Mesenchymal stem cell (in vitro differentiated cells and primary cell): ENCODE results near the gene NAA80.
"Not testable (repeated sequence)": the region's sequence is repeated elsewhere in the genome, so short reads cannot be mapped to it uniquely, and the experiment has no call there.

Experiments
- DNase-seq: peaks from one replicate; pipeline ENCODE4 v3.0.0-alpha.2; 2013
- H2AFZ ChIP-seq: one replicate; pipeline ENCODE4 v1.6.1; 2013; ENCODE audit warnings: low read depth, mild to moderate bottlenecking, control low read depth, inconsistent platforms, low read length, moderate library complexity
- H2AK5ac ChIP-seq: 2 replicates; pipeline ENCODE4 v1.6.1; 2013; ENCODE audit warnings: low read length, moderate library complexity, mild to moderate bottlenecking, inconsistent platforms; ENCODE audit not compliant: severe bottlenecking
- H2BK120ac ChIP-seq: one replicate; pipeline ENCODE4 v1.6.1; 2013; ENCODE audit warnings: low read depth, mild to moderate bottlenecking, inconsistent platforms, low read length, moderate library complexity
- H2BK12ac ChIP-seq, 2 experiments: one replicate each; pipeline ENCODE4 v1.6.1; 2013; ENCODE audit warnings: inconsistent platforms in 2 of 2, low read length in 2 of 2, mild to moderate bottlenecking in 2 of 2, moderate library complexity in 2 of 2, control low read depth in 1 of 2
- H2BK15ac ChIP-seq: one replicate; pipeline ENCODE4 v1.6.1; 2013; ENCODE audit warnings: mild to moderate bottlenecking, low read depth, inconsistent platforms; ENCODE audit not compliant: poor library complexity, severe bottlenecking
- H2BK5ac ChIP-seq: 2 replicates; pipeline ENCODE4 v1.6.1; 2013; ENCODE audit warnings: low read depth, mild to moderate bottlenecking, low read length, control low read depth, inconsistent platforms; ENCODE audit not compliant: poor library complexity, severe bottlenecking
- H3K14ac ChIP-seq, 2 experiments: one replicate each; pipeline ENCODE4 v1.6.1; 2013; ENCODE audit warnings: inconsistent platforms in 2 of 2, low read length in 2 of 2, control low read depth in 1 of 2, mild to moderate bottlenecking in 1 of 2, moderate library complexity in 1 of 2
- H3K18ac ChIP-seq, 2 experiments: one replicate each; pipeline ENCODE4 v1.6.1; 2013; ENCODE audit warnings: inconsistent platforms in 2 of 2, low read length in 2 of 2, control low read depth in 1 of 2, low read depth in 1 of 2, mild to moderate bottlenecking in 1 of 2
- H3K23ac ChIP-seq, 2 experiments: one replicate each; pipeline ENCODE4 v1.6.1; 2013; ENCODE audit warnings: inconsistent platforms in 2 of 2, low read length in 2 of 2, mild to moderate bottlenecking in 2 of 2, moderate library complexity in 2 of 2, control low read depth in 1 of 2
- H3K27ac ChIP-seq: 2 replicates; pipeline ENCODE4 v1.5.1; 2013; ENCODE audit warnings: mild to moderate bottlenecking, moderate library complexity, low read length, control low read depth, inconsistent platforms; ENCODE audit not compliant: poor library complexity, severe bottlenecking
- H3K27me3 ChIP-seq, 2 experiments: 2 replicates each; pipeline versions ENCODE4 v1.6.1 to v1.7.0; 2013; ENCODE audit warnings: low read length in 2 of 2, mild to moderate bottlenecking in 2 of 2, moderate library complexity in 2 of 2, control low read depth in 1 of 2, inconsistent platforms in 1 of 2; ENCODE audit not compliant: control insufficient read depth in 1 of 2, insufficient read depth in 1 of 2
- H3K36me3 ChIP-seq, 2 experiments: 2 replicates each; pipeline versions ENCODE4 v1.6.1 to v1.7.0; 2013; ENCODE audit warnings: low read length in 2 of 2, control low read depth in 1 of 2, inconsistent platforms in 1 of 2, low read depth in 1 of 2, mild to moderate bottlenecking in 1 of 2; ENCODE audit not compliant: insufficient read depth in 2 of 2, control insufficient read depth in 1 of 2
- H3K4ac ChIP-seq, 2 experiments: one replicate each; pipeline ENCODE4 v1.6.1; 2013; ENCODE audit warnings: inconsistent platforms in 2 of 2, low read length in 2 of 2, mild to moderate bottlenecking in 2 of 2, moderate library complexity in 2 of 2, control low read depth in 1 of 2, low read depth in 1 of 2
- H3K4me1 ChIP-seq: 2 replicates; pipeline ENCODE4 v1.6.1; 2013; ENCODE audit warnings: low read depth, low read length, control low read depth; ENCODE audit not compliant: control insufficient read depth, insufficient read depth
- H3K4me2 ChIP-seq: 2 replicates; pipeline ENCODE4 v1.6.1; 2013; ENCODE audit warnings: low read length, mild to moderate bottlenecking, inconsistent platforms; ENCODE audit not compliant: poor library complexity, severe bottlenecking
- H3K4me3 ChIP-seq, 2 experiments: 2 replicates each; pipeline versions ENCODE4 v1.5.1 to v1.7.0; 2013; ENCODE audit warnings: low read length in 2 of 2, mild to moderate bottlenecking in 2 of 2, control low read depth in 1 of 2, low read depth in 1 of 2; ENCODE audit not compliant: insufficient read depth in 1 of 2
- H3K79me1 ChIP-seq: replicated peaks from 2 replicates; pipeline ENCODE4 v1.6.1; 2013; ENCODE audit warnings: mild to moderate bottlenecking, control low read depth, low read length, inconsistent platforms; ENCODE audit not compliant: poor library complexity, severe bottlenecking
- H3K9ac ChIP-seq: 2 replicates; pipeline ENCODE4 v1.7.0; 2013; ENCODE audit warnings: mild to moderate bottlenecking, low read length, moderate library complexity
- H3K9me3 ChIP-seq: 2 replicates; pipeline ENCODE4 v1.7.0; 2013; ENCODE audit warnings: mild to moderate bottlenecking, low read length; ENCODE audit not compliant: control insufficient read depth
- H4K8ac ChIP-seq: one replicate; pipeline ENCODE4 v1.6.1; 2013; ENCODE audit warnings: inconsistent platforms, mild to moderate bottlenecking, low read length, moderate library complexity
- H4K91ac ChIP-seq: one replicate; pipeline ENCODE4 v1.6.1; 2013; ENCODE audit warnings: mild to moderate bottlenecking, low read length, inconsistent platforms
- WGBS: methylation state at CpG from one replicate; pipeline ENCODE4 v1.1.7; 2013; ENCODE audit warnings: mixed read lengths; 5-methylcytosine and 5-hydroxymethylcytosine counted together

The NAA80 gene

GRCh38 chr3:50263478-50264382, 35.5 kb downstream of the NAA80 start:
- Histone ChIP-seq H3K27ac (peak overlapping the region; percentile 92), H3K27me3 (no peaks in the 10 kb centered on the region), H2BK120ac (peak overlapping the region; percentile 74), H3K4me3 (peak overlapping the region in 1 of 2 experiments; percentile 51), H3K4me2 (no peak overlapping the region), H3K14ac (peak overlapping the region in 1 of 2 experiments; percentile 14), H2AFZ (no peak overlapping the region), H3K9me3 (no peaks in the 10 kb centered on the region), H4K91ac (peak overlapping the region; percentile 85), H3K79me1 (peaks cover 6% of the 10 kb centered on the region), H3K23ac (no peak overlapping the region), H2BK15ac (peak overlapping the region; percentile 82), H3K9ac (peak overlapping the region; percentile 22), H4K8ac (peak overlapping the region; percentile 74), H3K4me1 (peaks cover 76% of the 10 kb centered on the region), H3K18ac (peak overlapping the region; percentile 71 to 88), H2BK5ac (peak overlapping the region; percentile 66), H3K4ac (peak overlapping the region; percentile 8 to 84), H3K36me3 (peaks cover 9 to 11% of the 10 kb centered on the region in 2 experiments), H2AK5ac (peak overlapping the region; percentile 90), H2BK12ac (peak overlapping the region; percentile 57 to 91)
- DNase-seq, result no peak
- WGBS, result 43% methylated on average over 3 of the region's 6 CpGs

- H3K14ac ChIP-seq, result no peak overlapping the region
- H3K36me3 ChIP-seq, result peaks cover 19 to 20% of the 10 kb centered on the region in 2 experiments
- H4K8ac ChIP-seq, result no peak overlapping the region
- no peak overlapping the region for H3K4me2 ChIP-seq
- peak overlapping the region in 1 of 2 experiments; percentile 10 for H2BK12ac ChIP-seq
- H3K9me3 ChIP-seq, result no peaks in the 10 kb centered on the region
- H2AFZ ChIP-seq, result no peak overlapping the region
- no peak overlapping the region for H3K23ac ChIP-seq
- no peak overlapping the region for H4K91ac ChIP-seq
- H3K27me3 ChIP-seq, result no peaks in the 10 kb centered on the region
- no peak overlapping the region for H2BK5ac ChIP-seq
- H2AK5ac ChIP-seq, result peak overlapping the region; percentile 43
- no peak overlapping the region for H3K9ac ChIP-seq
- no peak overlapping the region for H3K4ac ChIP-seq
- no peak overlapping the region for H3K4me3 ChIP-seq
- no peak overlapping the region for H2BK15ac ChIP-seq
- peaks cover 69% of the 10 kb centered on the region for H3K4me1 ChIP-seq
- peaks cover 9% of the 10 kb centered on the region for H3K79me1 ChIP-seq
- no peak for DNase-seq
- H2BK120ac ChIP-seq, result no peak overlapping the region
- H3K27ac ChIP-seq, result no peak overlapping the region
- 95% methylated on average over 7 of the region's 7 CpGs for WGBS
- no peak overlapping the region for H3K18ac ChIP-seq
Measured at GRCh38 chr3:50262778-50263177, 36.4 kb downstream of the NAA80 start.

GRCh38 chr3:50262200-50262599, 37.0 kb downstream of the NAA80 start:
- whole genome bisulfite sequencing, result 93% methylated on average over 3 of the region's 4 CpGs
- not testable (repeated sequence) for H3K27ac ChIP-seq, H2BK15ac ChIP-seq, DNase-seq, H3K23ac ChIP-seq, H2BK120ac ChIP-seq, H3K18ac ChIP-seq, H3K9ac ChIP-seq, H3K14ac ChIP-seq, H3K27me3 ChIP-seq, H3K9me3 ChIP-seq, H4K91ac ChIP-seq, H2BK5ac ChIP-seq, H2AK5ac ChIP-seq, H4K8ac ChIP-seq, H2AFZ ChIP-seq, H3K4ac ChIP-seq, H3K4me3 ChIP-seq, H3K4me2 ChIP-seq
- H2BK12ac ChIP-seq, result peak overlapping the region in 1 of 2 experiments; percentile 12
- peaks cover 10% of the 10 kb centered on the region for H3K79me1 ChIP-seq
- H3K4me1 ChIP-seq, result peaks cover 65% of the 10 kb centered on the region
- peaks cover 23 to 26% of the 10 kb centered on the region in 2 experiments for H3K36me3 ChIP-seq

GRCh38 chr3:50261505-50261904, 37.7 kb downstream of the NAA80 start:
- peak overlapping the region; percentile 91 for H3K27ac ChIP-seq
- H3K36me3 ChIP-seq, result peaks cover 30 to 33% of the 10 kb centered on the region in 2 experiments
- H3K4ac ChIP-seq, result peak overlapping the region; percentile 5 to 57

More at GRCh38 chr3:50261505-50261904, 37.7 kb downstream of the NAA80 start:
- peak overlapping the region in 1 of 2 experiments; percentile 78 for H3K4me3 ChIP-seq
- no peak overlapping the region for H2BK5ac ChIP-seq
- H3K9ac ChIP-seq, result peak overlapping the region; percentile 91
- peak overlapping the region; percentile 76 for H4K8ac ChIP-seq
- H3K18ac ChIP-seq, result peak overlapping the region; percentile 18 to 23
- H4K91ac ChIP-seq, result peak overlapping the region; percentile 34
- no peaks in the 10 kb centered on the region for H3K27me3 ChIP-seq
- peak overlapping the region; percentile 59 to 80 for H2BK12ac ChIP-seq
- peak overlapping the region; percentile 94 for H2AK5ac ChIP-seq
- no peak overlapping the region for H3K14ac ChIP-seq
- H3K79me1 ChIP-seq, result peaks cover 14% of the 10 kb centered on the region
- H2BK15ac ChIP-seq, result peak overlapping the region; percentile 31
- WGBS, result 67% methylated on average over 2 of the region's 2 CpGs
- no peak overlapping the region for H3K4me2 ChIP-seq
- no peak for DNase-seq
- no peak overlapping the region for H3K23ac ChIP-seq
- H2AFZ ChIP-seq, result no peak overlapping the region
- H3K9me3 ChIP-seq, result no peaks in the 10 kb centered on the region
- H2BK120ac ChIP-seq, result peak overlapping the region; percentile 13
- peaks cover 58% of the 10 kb centered on the region for H3K4me1 ChIP-seq
